ENCODE results near the gene RNU6-1. TPM values are rescaled to one million over a fixed set of nuclear protein-coding genes. Genes with fewer than 3 reads are reported as not detected.

RNU6-1 gene
- total and polyA plus RNA-seq, 9 donors, result not detected

DNA sequence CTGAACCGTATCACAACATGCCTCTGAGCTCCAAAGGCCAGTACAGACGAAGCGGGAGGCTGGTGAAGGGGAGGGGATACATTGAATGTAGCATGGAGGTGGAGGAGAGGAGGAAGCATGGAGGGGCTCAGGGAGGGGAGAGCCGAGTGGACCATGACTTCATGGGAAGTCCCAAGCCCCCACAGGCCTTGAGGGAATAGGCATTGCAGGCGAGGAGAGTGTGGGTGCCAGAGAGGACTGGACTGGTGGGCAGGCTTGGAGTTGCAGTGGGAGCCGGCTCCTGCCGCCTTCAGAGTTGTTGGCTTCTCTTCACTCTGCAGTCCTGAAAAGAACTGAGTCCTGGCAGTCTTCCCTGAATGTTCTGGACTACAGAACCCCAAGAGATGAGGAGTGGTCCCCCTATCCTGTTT, 3.3 kb upstream of the RNU6-1 start:
- peaks cover 14% of the 10 kb centered on the region for H3K4me1 ChIP-seq (ENCODE audit: insufficient read depth)
- no peak overlapping the region for H3K4me3 ChIP-seq
- WGBS, 3 donors, result 33 to 41% (median 39%) methylated on average over 7 of the region's 7 CpGs
- TF ChIP-seq, protein P1, sequence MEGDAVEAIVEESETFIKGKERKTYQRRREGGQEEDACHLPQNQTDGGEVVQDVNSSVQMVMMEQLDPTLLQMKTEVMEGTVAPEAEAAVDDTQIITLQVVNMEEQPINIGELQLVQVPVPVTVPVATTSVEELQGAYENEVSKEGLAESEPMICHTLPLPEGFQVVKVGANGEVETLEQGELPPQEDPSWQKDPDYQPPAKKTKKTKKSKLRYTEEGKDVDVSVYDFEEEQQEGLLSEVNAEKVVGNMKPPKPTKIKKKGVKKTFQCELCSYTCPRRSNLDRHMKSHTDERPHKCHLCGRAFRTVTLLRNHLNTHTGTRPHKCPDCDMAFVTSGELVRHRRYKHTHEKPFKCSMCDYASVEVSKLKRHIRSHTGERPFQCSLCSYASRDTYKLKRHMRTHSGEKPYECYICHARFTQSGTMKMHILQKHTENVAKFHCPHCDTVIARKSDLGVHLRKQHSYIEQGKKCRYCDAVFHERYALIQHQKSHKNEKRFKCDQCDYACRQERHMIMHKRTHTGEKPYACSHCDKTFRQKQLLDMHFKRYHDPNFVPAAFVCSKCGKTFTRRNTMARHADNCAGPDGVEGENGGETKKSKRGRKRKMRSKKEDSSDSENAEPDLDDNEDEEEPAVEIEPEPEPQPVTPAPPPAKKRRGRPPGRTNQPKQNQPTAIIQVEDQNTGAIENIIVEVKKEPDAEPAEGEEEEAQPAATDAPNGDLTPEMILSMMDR (IDR thresholded peaks at IDR 0.05), result no peak
- TF ChIP-seq EP300 (IDR thresholded peaks at IDR 0.05) (no peak), POLR2A (IDR thresholded peaks at IDR 0.05) (no peak)
- intact Hi-C loops (cut with DNase I), result no loop called here
- H3K36me3 ChIP-seq, result no peaks in the 10 kb centered on the region
- peak overlapping the region; percentile 28 to 44 for H3K27ac ChIP-seq
- peak in 3 of 5 donors; percentile 22 to 33 (median 27) for DNase-seq
- no peaks in the 10 kb centered on the region for H3K9me3 ChIP-seq
- H3K27me3 ChIP-seq, result no peaks in the 10 kb centered on the region

DNA sequence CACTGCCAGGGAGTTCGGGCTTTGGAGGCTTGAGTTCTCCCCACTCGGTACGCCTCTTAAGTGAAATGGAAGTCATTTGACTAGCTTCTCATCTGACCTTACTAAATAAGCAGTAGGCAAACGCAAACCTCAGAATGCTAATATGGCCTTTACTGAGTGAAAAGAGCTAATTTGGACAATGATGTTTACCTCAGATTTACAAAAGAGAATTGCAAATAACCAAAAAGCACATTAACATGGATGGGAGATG, 1.6 kb upstream of the RNU6-1 start:
- WGBS, 3 donors, result 65 to 67% (median 66%) methylated on average over 4 of the region's 4 CpGs
- peaks cover 14% of the 10 kb centered on the region for H3K4me1 ChIP-seq (ENCODE audit: insufficient read depth)
- no peak for TF ChIP-seq POLR2A (IDR thresholded peaks at IDR 0.05)
- no peak for TF ChIP-seq EP300 (IDR thresholded peaks at IDR 0.05)
- TF ChIP-seq, protein P1 (IDR thresholded peaks at IDR 0.05), result no peak

GRCh38 chr15:67840749-67841512, 1.1 kb upstream of the RNU6-1 start:
- H3K36me3 ChIP-seq, result no peaks in the 10 kb centered on the region
- peaks cover 16% of the 10 kb centered on the region for H3K4me1 ChIP-seq (ENCODE audit: insufficient read depth)
- DNase-seq, result peak in 2 of 5 donors; percentile 35 to 42
- H3K4me3 ChIP-seq, result peak overlapping the region; percentile 80
- H3K27me3 ChIP-seq, result no peaks in the 10 kb centered on the region
- intact Hi-C loops (cut with DNase I), result no loop called here
- no peak for TF ChIP-seq POLR2A (IDR thresholded peaks at IDR 0.05)
- no peaks in the 10 kb centered on the region for H3K9me3 ChIP-seq
- 18 to 23% (median 20%) methylated on average over 17 of the region's 17 CpGs for WGBS, 3 donors
- peak overlapping the region; percentile 95 to 99 for H3K27ac ChIP-seq

More for the DNA sequence above, 1.6 kb upstream of the RNU6-1 start:
- no peaks in the 10 kb centered on the region for H3K27me3 ChIP-seq
- H3K4me3 ChIP-seq, result no peak overlapping the region
- H3K27ac ChIP-seq, result peak overlapping the region in 1 of 2 donors; percentile 99
- no peak for DNase-seq
- no peaks in the 10 kb centered on the region for H3K9me3 ChIP-seq
- intact Hi-C loops (cut with DNase I), result no loop called here
- H3K36me3 ChIP-seq, result no peaks in the 10 kb centered on the region

DNA sequence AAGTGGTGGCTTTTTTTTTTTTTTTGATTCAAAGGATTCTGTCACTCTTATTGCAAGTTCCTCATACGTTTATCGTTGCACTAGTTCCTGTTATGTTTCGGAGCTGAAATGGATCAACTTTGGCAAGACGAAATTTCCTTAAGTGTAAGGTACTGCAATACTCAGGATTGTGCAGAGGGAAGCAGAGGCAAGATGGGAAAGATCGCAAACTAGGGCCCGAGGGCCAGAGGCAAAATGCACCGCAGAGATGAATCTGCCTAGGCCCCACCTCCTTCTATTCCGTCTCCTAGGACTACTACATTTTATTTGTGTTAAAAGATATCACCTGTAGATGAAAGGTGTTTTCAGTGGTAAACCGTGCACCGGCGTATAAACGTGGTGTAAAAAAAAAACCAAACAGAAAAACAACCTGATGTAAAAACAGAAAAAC, 331 bp downstream of the RNU6-1 start:
- WGBS, 3 donors, result 1% methylated on average over 12 of the region's 12 CpGs
- peak overlapping the region; percentile 80 for H3K4me3 ChIP-seq
- H3K9me3 ChIP-seq, result no peaks in the 10 kb centered on the region
- intact Hi-C loops (cut with DNase I), result loop anchor here (5.0 to 10.0 kb wide), 6 partner anchors 297 to 895 kb away; partner anchors contain the start of genes C15orf61 (in 1 of the 4) and MAP2K5 (in 1 of the 4)
- H3K27me3 ChIP-seq, result no peaks in the 10 kb centered on the region
- H3K27ac ChIP-seq, result peak overlapping the region in 1 of 2 donors; percentile 99
- no peaks in the 10 kb centered on the region for H3K36me3 ChIP-seq
- DNase-seq, result peak in 2 of 5 donors; percentile 33 to 34
- H3K4me1 ChIP-seq (ENCODE audit: insufficient read depth), result peaks cover 23% of the 10 kb centered on the region
- TF ChIP-seq EP300 (IDR thresholded peaks at IDR 0.05), result no peak
- TF ChIP-seq, protein P1 (IDR thresholded peaks at IDR 0.05), result no peak

- H3K36me3 ChIP-seq, result no peaks in the 10 kb centered on the region
- H3K9me3 ChIP-seq, result no peaks in the 10 kb centered on the region
- DNase-seq, result peak; percentile 51 to 71 (median 61)
- peak overlapping the region; percentile 6 to 27 for H3K27ac ChIP-seq
- TF ChIP-seq, protein P1 (IDR thresholded peaks at IDR 0.05), result no peak
- no peak for TF ChIP-seq EP300 (IDR thresholded peaks at IDR 0.05)
- TF ChIP-seq POLR2A (IDR thresholded peaks at IDR 0.05), result no peak
- 7 to 8% (median 7%) methylated on average over 25 of the region's 25 CpGs for WGBS, 3 donors
- intact Hi-C loops (cut with DNase I), result loop anchor here (5.0 to 10.0 kb wide), 6 partner anchors 297 to 894 kb away; partner anchors contain the start of genes C15orf61 (in 1 of the 4) and MAP2K5 (in 1 of the 4)
- peaks cover under 1% of the 10 kb centered on the region for H3K27me3 ChIP-seq
- peaks cover 23% of the 10 kb centered on the region for H3K4me1 ChIP-seq (ENCODE audit: insufficient read depth)
- H3K4me3 ChIP-seq, result peak overlapping the region; percentile 80
These were observed 984 bp downstream of the RNU6-1 start for GRCh38 chr15:67838789-67839332.

Data from ovary (tissue), 9 donors.